ENCODE measurements around the gene CNPPD1.
A peak's percentile ranks its signal among the peaks of the same experiment; 100 is the strongest.

CNPPD1 gene

GRCh38 chr2:219176818-219177551 is at the start of gene CNPPD1:
TSS of gene CNPPD1 (minus strand) at chr2:219176925. CDS start at chr2:219176828, 97 bp downstream.
- TF ChIP-seq CTCF (IDR thresholded peaks at IDR 0.05; ENCODE audit: extremely low read depth, insufficient read depth, missing control alignments): no peak
- peak; percentile 93 for DNase-seq (ENCODE audit: low spot score)
- in situ Hi-C loops (cut with MboI; ENCODE audit: low pct_unique_long_range_greater_than_20kb, low sequenced_read_pairs, unreplicated experiment): loop anchor here (10.0 kb wide), 1 partner anchor 118 kb away; no protein-coding TSS in a partner anchor

- in situ Hi-C loops (cut with MboI; ENCODE audit: low pct_unique_long_range_greater_than_20kb, low sequenced_read_pairs, unreplicated experiment): no loop called here
Observed at GRCh38 chr2:219225350-219225749, 48.6 kb upstream of the CNPPD1 start.

GRCh38 chr2:219223831-219224610 is 47.3 kb upstream of the CNPPD1 start:
- in situ Hi-C loops (cut with MboI; ENCODE audit: low pct_unique_long_range_greater_than_20kb, low sequenced_read_pairs, unreplicated experiment): no loop called here
- DNase-seq (ENCODE audit: low spot score): no peak
- no peak for TF ChIP-seq CTCF (IDR thresholded peaks at IDR 0.05; ENCODE audit: extremely low read depth, insufficient read depth, missing control alignments)

More at GRCh38 chr2:219225350-219225749, 48.6 kb upstream of the CNPPD1 start:
- no peak for TF ChIP-seq CTCF (IDR thresholded peaks at IDR 0.05; ENCODE audit: extremely low read depth, insufficient read depth, missing control alignments)
- no peak for DNase-seq (ENCODE audit: low spot score)

- DNase-seq (ENCODE audit: low spot score): no peak
- in situ Hi-C loops (cut with MboI; ENCODE audit: low pct_unique_long_range_greater_than_20kb, low sequenced_read_pairs, unreplicated experiment): no loop called here
- no peak for TF ChIP-seq CTCF (IDR thresholded peaks at IDR 0.05; ENCODE audit: extremely low read depth, insufficient read depth, missing control alignments)
Observed at GRCh38 chr2:219221957-219222518, 45.3 kb upstream of the CNPPD1 start.

GRCh38 chr2:219220652-219221402 is 44.1 kb upstream of the CNPPD1 start:
- no peak for TF ChIP-seq CTCF (IDR thresholded peaks at IDR 0.05; ENCODE audit: extremely low read depth, insufficient read depth, missing control alignments)
- DNase-seq (ENCODE audit: low spot score): no peak
- in situ Hi-C loops (cut with MboI; ENCODE audit: low pct_unique_long_range_greater_than_20kb, low sequenced_read_pairs, unreplicated experiment): no loop called here
